Neural crest cell (in vitro differentiated cells): ENCODE results near the gene CYP4F11. TPM values are rescaled to one million over a fixed set of nuclear protein-coding genes. Genes with fewer than 3 reads are reported as not detected.

Source experiments
- DNase-seq: peaks from one replicate; pipeline ENCODE4 v3.0.0; 2021; ENCODE audit warnings: low read depth, mixed read lengths, low spot score
- H3K27ac Mint-ChIP-seq: one replicate; pipeline ENCODE4 v1.8.0; 2021; ENCODE audit warnings: mild to moderate bottlenecking, mixed read lengths; ENCODE audit not compliant: unreplicated experiment
- H3K27me3 Mint-ChIP-seq: 2 replicates; pipeline ENCODE4 v1.8.0; 2021; ENCODE audit warnings: low read depth, mild to moderate bottlenecking, mixed read lengths
- H3K36me3 Mint-ChIP-seq: 2 replicates; pipeline ENCODE4 v1.8.0; 2021; ENCODE audit warnings: low read depth, mild to moderate bottlenecking, mixed read lengths
- H3K4me1 Mint-ChIP-seq: 2 replicates; pipeline ENCODE4 v1.8.0; 2021; ENCODE audit warnings: mixed read lengths
- H3K4me3 Mint-ChIP-seq: one replicate; pipeline ENCODE4 v1.8.0; 2021; ENCODE audit warnings: mild to moderate bottlenecking, mixed read lengths
- H3K9me3 Mint-ChIP-seq: 2 replicates; pipeline ENCODE4 v1.8.0; 2021; ENCODE audit warnings: mixed read lengths
- CTCF ChIP-seq: fragments of 200-600 bp; sonication (generic); conservative IDR thresholded peaks from 2 replicates; pipeline ENCODE4 v1.5.0; 2021; ENCODE audit warnings: antibody characterized with exemption, mild to moderate bottlenecking
- total RNA-seq: library from RNA; stranded (reverse); gene quantifications from 2 replicates; pipeline ENCODE4 v1.2.1, GENCODE V29; 2021

The CYP4F11 gene
- total RNA-seq, 1 donor from 2014 or later: not detected

GRCh38 chr19:15897026-15897737 is 37.1 kb downstream of the CYP4F11 start:
- TF ChIP-seq CTCF: no peak
- peaks cover 14% of the 10 kb centered on the region for H3K9me3 Mint-ChIP-seq
- H3K27me3 Mint-ChIP-seq: no peaks in the 10 kb centered on the region

GRCh38 chr19:15895876-15896430 is 38.4 kb downstream of the CYP4F11 start:
- no peaks in the 10 kb centered on the region for H3K4me1 Mint-ChIP-seq
- H3K27ac Mint-ChIP-seq: no peak overlapping the region
- peaks cover 14% of the 10 kb centered on the region for H3K9me3 Mint-ChIP-seq
- peaks cover 6% of the 10 kb centered on the region for H3K36me3 Mint-ChIP-seq
- H3K27me3 Mint-ChIP-seq: no peaks in the 10 kb centered on the region
- no peak overlapping the region for H3K4me3 Mint-ChIP-seq
- no peak for DNase-seq
- TF ChIP-seq CTCF: no peak

More at GRCh38 chr19:15897026-15897737, 37.1 kb downstream of the CYP4F11 start:
- no peaks in the 10 kb centered on the region for H3K4me1 Mint-ChIP-seq
- no peak overlapping the region for H3K27ac Mint-ChIP-seq
- H3K4me3 Mint-ChIP-seq: no peak overlapping the region
- H3K36me3 Mint-ChIP-seq: peaks cover 6% of the 10 kb centered on the region
- no peak for DNase-seq

- Mint-ChIP-seq H3K9me3 (peaks cover 14% of the 10 kb centered on the region), H3K36me3 (peaks cover 6% of the 10 kb centered on the region), H3K27ac (no peak overlapping the region), H3K4me1 (no peaks in the 10 kb centered on the region), H3K27me3 (no peaks in the 10 kb centered on the region), H3K4me3 (no peak overlapping the region)
- DNase-seq: no peak
- TF ChIP-seq CTCF: no peak
Observed at GRCh38 chr19:15894359-15894758, 40.0 kb downstream of the CYP4F11 start.

DNA sequence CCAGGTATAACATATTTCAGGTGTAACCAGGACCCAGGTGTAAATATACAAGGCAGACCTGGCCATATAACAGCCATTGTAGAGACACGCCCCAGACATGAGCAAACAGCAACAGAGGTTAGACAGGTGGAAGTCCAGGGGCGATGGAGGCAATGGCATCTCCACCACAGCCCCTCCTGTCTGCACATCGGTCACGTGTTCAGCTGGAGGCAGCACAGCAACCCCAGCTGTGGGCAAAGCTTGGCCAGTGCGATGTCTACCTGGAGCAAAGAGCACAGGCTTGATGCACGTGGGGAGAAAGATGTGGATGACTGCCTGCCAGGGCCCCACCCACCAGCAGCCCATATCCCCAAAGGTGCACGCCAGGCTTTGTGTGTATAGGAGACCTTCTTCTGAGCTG is 40.9 kb downstream of the CYP4F11 start:
- Mint-ChIP-seq H3K27ac (no peak overlapping the region), H3K36me3 (peaks cover 6% of the 10 kb centered on the region), H3K27me3 (no peaks in the 10 kb centered on the region), H3K4me1 (no peaks in the 10 kb centered on the region), H3K4me3 (no peak overlapping the region), H3K9me3 (peaks cover 14% of the 10 kb centered on the region)
- no peak for DNase-seq
- no peak for TF ChIP-seq CTCF

DNA sequence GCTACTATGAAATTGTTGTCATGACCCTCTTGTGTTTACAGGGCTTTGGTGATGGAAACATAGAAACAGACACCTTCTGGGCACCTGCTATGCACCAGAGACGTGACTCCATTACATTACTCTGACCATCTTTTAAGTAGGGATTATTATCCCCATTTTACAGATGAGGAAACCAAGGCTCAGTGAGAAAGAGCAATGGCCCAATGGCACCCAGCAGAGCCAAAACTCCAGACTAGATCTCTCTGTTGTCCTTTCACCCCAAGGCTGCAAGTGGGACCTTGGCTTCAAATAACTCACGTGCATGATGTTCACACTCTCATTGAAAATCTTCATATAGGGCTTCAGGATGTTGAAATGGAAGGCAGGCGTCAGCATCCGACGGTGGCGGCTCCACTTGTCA is 42.3 kb downstream of the CYP4F11 start:
- DNase-seq: no peak
- H3K27me3 Mint-ChIP-seq: no peaks in the 10 kb centered on the region
- TF ChIP-seq CTCF: no peak
- peaks cover 6% of the 10 kb centered on the region for H3K36me3 Mint-ChIP-seq
- H3K9me3 Mint-ChIP-seq: peaks cover 11% of the 10 kb centered on the region
- H3K4me3 Mint-ChIP-seq: no peak overlapping the region
- no peaks in the 10 kb centered on the region for H3K4me1 Mint-ChIP-seq
- H3K27ac Mint-ChIP-seq: no peak overlapping the region
